Transverse colon (tissue), 3 donors: ENCODE data around the gene CDC14B.

Source experiments
- EP300 ChIP-seq: sonication (generic); formaldehyde crosslinking; IDR thresholded peaks from one replicate; pipeline ENCODE4 v1.6.1; 2017; ENCODE audit warnings: antibody characterized with exemption, low read depth
- POLR2A ChIP-seq: fragments of 450-650 bp; IDR thresholded peaks from one replicate; pipeline ENCODE4 v1.6.1; 2016; ENCODE audit warnings: antibody characterized with exemption, mild to moderate bottlenecking, moderate library complexity
- TF ChIP-seq, protein P1 (sequence below), 5 experiments: fragments of 200-600 bp in 3 of 5; fragments of 450-650 bp in 2 of 5; sonication (generic) in 3 of 5; IDR thresholded peaks; 1 replicate in 2 of 5; 2 replicates in 3 of 5; pipeline ENCODE4 v1.5.1; 2016 to 2017; ENCODE audit warnings: antibody characterized with exemption in 5 of 5, inconsistent platforms in 3 of 5, mild to moderate bottlenecking in 2 of 5, moderate library complexity in 1 of 5

DNA sequence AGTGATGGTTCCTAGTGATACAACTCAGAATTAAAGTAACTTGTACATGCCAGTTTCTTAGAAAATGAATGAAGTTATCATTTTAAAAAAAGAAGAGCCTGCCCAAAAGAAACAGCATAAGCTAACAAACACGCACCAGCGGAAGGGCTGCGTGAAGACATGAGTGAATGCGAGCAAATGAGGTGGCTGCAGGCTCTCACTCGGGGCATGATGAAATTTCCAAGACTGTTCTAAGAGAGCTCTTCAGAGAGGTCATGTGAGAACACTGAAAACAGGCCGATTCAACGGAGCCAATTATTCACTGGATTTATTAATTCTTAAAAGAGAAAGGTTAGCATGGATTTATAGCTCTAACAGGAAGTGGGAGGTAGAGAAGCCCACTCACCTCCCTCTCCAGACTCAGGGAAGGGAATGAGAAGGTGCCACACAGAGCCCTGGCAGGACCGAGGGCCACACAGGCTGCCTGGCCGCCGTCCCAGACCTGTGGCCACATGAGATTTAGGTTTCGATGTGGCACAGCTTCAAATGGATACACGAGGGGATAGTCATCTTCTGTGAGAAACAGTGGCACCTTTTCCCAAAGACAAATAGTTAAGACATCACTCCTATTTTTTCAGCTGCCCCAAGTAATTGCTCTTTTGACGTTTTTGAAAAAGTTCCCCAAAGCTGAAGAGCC lies 114.2 kb downstream of the CDC14B start:
- TF ChIP-seq, protein P1, sequence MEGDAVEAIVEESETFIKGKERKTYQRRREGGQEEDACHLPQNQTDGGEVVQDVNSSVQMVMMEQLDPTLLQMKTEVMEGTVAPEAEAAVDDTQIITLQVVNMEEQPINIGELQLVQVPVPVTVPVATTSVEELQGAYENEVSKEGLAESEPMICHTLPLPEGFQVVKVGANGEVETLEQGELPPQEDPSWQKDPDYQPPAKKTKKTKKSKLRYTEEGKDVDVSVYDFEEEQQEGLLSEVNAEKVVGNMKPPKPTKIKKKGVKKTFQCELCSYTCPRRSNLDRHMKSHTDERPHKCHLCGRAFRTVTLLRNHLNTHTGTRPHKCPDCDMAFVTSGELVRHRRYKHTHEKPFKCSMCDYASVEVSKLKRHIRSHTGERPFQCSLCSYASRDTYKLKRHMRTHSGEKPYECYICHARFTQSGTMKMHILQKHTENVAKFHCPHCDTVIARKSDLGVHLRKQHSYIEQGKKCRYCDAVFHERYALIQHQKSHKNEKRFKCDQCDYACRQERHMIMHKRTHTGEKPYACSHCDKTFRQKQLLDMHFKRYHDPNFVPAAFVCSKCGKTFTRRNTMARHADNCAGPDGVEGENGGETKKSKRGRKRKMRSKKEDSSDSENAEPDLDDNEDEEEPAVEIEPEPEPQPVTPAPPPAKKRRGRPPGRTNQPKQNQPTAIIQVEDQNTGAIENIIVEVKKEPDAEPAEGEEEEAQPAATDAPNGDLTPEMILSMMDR (IDR thresholded peaks at IDR 0.05): no peak
- TF ChIP-seq POLR2A: no peak
- TF ChIP-seq EP300: no peak
